Stimulated activated CD4-positive, alpha-beta T cell treated with anti-CD3 and anti-CD28 coated beads, TNF-alpha, amount 100 ng/mL, for 48 hours (primary cell): ENCODE results near the gene DNAJC27.

ENCODE experiments used
- DNase-seq, 3 donors: peaks; one replicate each; pipeline ENCODE4 v3.0.0-alpha.2; 2020; ENCODE audit warnings: low read depth in 3 of 3

DNAJC27 gene

GRCh38 chr2:24907116-24907515 is 64.6 kb downstream of the DNAJC27 start:
- no peak for DNase-seq

- no peak for DNase-seq
Measured at GRCh38 chr2:24906466-24906865, 65.3 kb downstream of the DNAJC27 start.

- DNase-seq, result no peak
Measured at GRCh38 chr2:24903161-24904103, 68.3 kb downstream of the DNAJC27 start.

GRCh38 chr2:24899361-24899910 is 72.3 kb downstream of the DNAJC27 start:
- DNase-seq, result no peak

GRCh38 chr2:24898122-24899109 is 73.3 kb downstream of the DNAJC27 start:
- no peak for DNase-seq

- DNase-seq, result no peak
Measured at GRCh38 chr2:24894750-24895149, 77.0 kb downstream of the DNAJC27 start.

GRCh38 chr2:24893934-24894333 is 77.8 kb downstream of the DNAJC27 start:
- no peak for DNase-seq
